Muscle of back (tissue), 10 donors: ENCODE data around the gene VARS1. TPM values are rescaled to one million over a fixed set of nuclear protein-coding genes. Genes with fewer than 3 reads are reported as not detected.

Experiments used
- polyA plus RNA-seq, 10 donors: library from polyadenylated mRNA; unstranded; fragments of 120-200 nt; gene quantifications; one replicate each; pipeline ENCODE4 v1.2.1, GENCODE V29; 2013; ENCODE audit not compliant: insufficient read length in 10 of 10

VARS1 gene
- polyA plus RNA-seq, 10 donors, result 42.0 to 63.0 (median 46.2) TPM

Other genes starting within 250 kb of the VARS1 start
- 1 to 10 TPM; 2.5 to 5.9 (median 3.9) TPM for gene ATP6V1G2, start 249.1 kb downstream of the VARS1 start, polyA plus RNA-seq
- gene NFKBIL1, start 248.1 kb downstream of the VARS1 start, polyA plus RNA-seq, result 10 to 100 TPM; 11.3 to 17.7 (median 14.4) TPM
- gene LTA, start 223.5 kb downstream of the VARS1 start, polyA plus RNA-seq, result under 1 TPM in 6 of 10 donors, not detected in 4; 0.12 to 0.91 (median 0.21) TPM
- gene TNF, start 220.2 kb downstream of the VARS1 start, polyA plus RNA-seq, result 1 to 10 TPM in 1 of 10 donors, under 1 TPM in 8, not detected in 1; 0.17 to 3.5 (median 0.29) TPM
- 10 to 100 TPM in 1 of 10 donors, 1 to 10 TPM in 6, under 1 TPM in 3; 0.67 to 32.2 (median 1.5) TPM for gene LTB, start 213.3 kb downstream of the VARS1 start, polyA plus RNA-seq
- 10 to 100 TPM in 1 of 10 donors, 1 to 10 TPM in 9; 4.1 to 10.9 (median 6.4) TPM for gene LST1, start 209.5 kb downstream of the VARS1 start, polyA plus RNA-seq
- gene NCR3, start 202.7 kb downstream of the VARS1 start, polyA plus RNA-seq, result under 1 TPM in 4 of 10 donors, not detected in 6; 0.20 to 0.59 (median 0.30) TPM
- gene AIF1, start 180.5 kb downstream of the VARS1 start, polyA plus RNA-seq, result 10 to 100 TPM; 15.1 to 35.2 (median 23.0) TPM
- 100 to 1,000 TPM; 112 to 149 (median 132) TPM for gene PRRC2A, start 175.0 kb downstream of the VARS1 start, polyA plus RNA-seq
- gene BAG6, start 143.1 kb downstream of the VARS1 start, polyA plus RNA-seq, result 100 to 1,000 TPM; 177 to 216 (median 198) TPM
- gene APOM, start 139.9 kb downstream of the VARS1 start, polyA plus RNA-seq, result 1 to 10 TPM; 2.6 to 5.7 (median 4.2) TPM
- gene C6orf47, start 135.0 kb downstream of the VARS1 start, polyA plus RNA-seq, result 10 to 100 TPM; 11.4 to 16.0 (median 13.4) TPM
- 10 to 100 TPM; 10.1 to 16.9 (median 12.2) TPM for gene GPANK1, start 130.8 kb downstream of the VARS1 start, polyA plus RNA-seq
- 100 to 1,000 TPM; 118 to 150 (median 138) TPM for gene CSNK2B, start 129.7 kb downstream of the VARS1 start, polyA plus RNA-seq
- gene LY6G5B, start 125.8 kb downstream of the VARS1 start, polyA plus RNA-seq, result 10 to 100 TPM in 6 of 10 donors, 1 to 10 TPM in 4; 5.6 to 24.0 (median 10.9) TPM
- gene LY6G5C, start 114.7 kb downstream of the VARS1 start, polyA plus RNA-seq, result 1 to 10 TPM in 9 of 10 donors, under 1 TPM in 1; 0.68 to 5.1 (median 2.4) TPM
- gene ABHD16A, start 92.4 kb downstream of the VARS1 start, polyA plus RNA-seq, result 10 to 100 TPM; 36.3 to 50.0 (median 39.2) TPM
- under 1 TPM in 3 of 10 donors, not detected in 7; 0.17 to 0.38 (median 0.20) TPM for gene LY6G6F, start 88.9 kb downstream of the VARS1 start, polyA plus RNA-seq
- 1 to 10 TPM in 1 of 10 donors, under 1 TPM in 5, not detected in 4; 0.42 to 1.1 (median 0.53) TPM for gene LY6G6D, start 80.4 kb downstream of the VARS1 start, polyA plus RNA-seq
- 1 to 10 TPM in 1 of 10 donors, under 1 TPM in 8, not detected in 1; 0.19 to 1.0 (median 0.38) TPM for gene LY6G6C, start 74.0 kb downstream of the VARS1 start, polyA plus RNA-seq
- gene MPIG6B, start 72.4 kb downstream of the VARS1 start, polyA plus RNA-seq, result 1 to 10 TPM in 3 of 10 donors, under 1 TPM in 7; 0.52 to 1.8 (median 0.82) TPM
- gene DDAH2, start 66.5 kb downstream of the VARS1 start, polyA plus RNA-seq, result 100 to 1,000 TPM in 8 of 10 donors, 10 to 100 TPM in 2; 87.3 to 135 (median 109) TPM
- gene CLIC1, start 59.2 kb downstream of the VARS1 start, polyA plus RNA-seq, result 100 to 1,000 TPM; 114 to 181 (median 138) TPM
- gene MSH5, start 55.7 kb downstream of the VARS1 start, polyA plus RNA-seq, result 10 to 100 TPM in 6 of 10 donors, 1 to 10 TPM in 4; 5.9 to 29.4 (median 13.5) TPM
- gene SAPCD1, start 33.1 kb downstream of the VARS1 start, polyA plus RNA-seq, result 10 to 100 TPM in 1 of 10 donors, 1 to 10 TPM in 9; 2.1 to 10.9 (median 3.0) TPM
- 1 to 10 TPM in 9 of 10 donors, under 1 TPM in 1; 0.88 to 3.3 (median 2.3) TPM for gene VWA7, start 18.4 kb downstream of the VARS1 start, polyA plus RNA-seq
- gene LSM2, start 11.2 kb upstream of the VARS1 start, polyA plus RNA-seq, result 10 to 100 TPM; 46.2 to 63.6 (median 58.9) TPM
- gene HSPA1L, start 19.5 kb upstream of the VARS1 start, polyA plus RNA-seq, result 1 to 10 TPM; 3.3 to 4.3 (median 3.9) TPM
- gene HSPA1A, start 19.8 kb upstream of the VARS1 start, polyA plus RNA-seq, result 100 to 1,000 TPM in 1 of 10 donors, 10 to 100 TPM in 9; 47.4 to 176 (median 71.8) TPM
- 100 to 1,000 TPM in 1 of 10 donors, 10 to 100 TPM in 9; 34.3 to 226 (median 55.8) TPM for gene HSPA1B, start 32.0 kb upstream of the VARS1 start, polyA plus RNA-seq
- 10 to 100 TPM; 15.3 to 19.4 (median 17.2) TPM for gene NEU1, start 67.1 kb upstream of the VARS1 start, polyA plus RNA-seq
- gene SLC44A4, start 83.2 kb upstream of the VARS1 start, polyA plus RNA-seq, result under 1 TPM in 8 of 10 donors, not detected in 2; 0.08 to 0.50 (median 0.29) TPM
- gene EHMT2, start 101.9 kb upstream of the VARS1 start, polyA plus RNA-seq, result 10 to 100 TPM; 23.3 to 40.1 (median 29.4) TPM
- gene ZBTB12, start 106.3 kb upstream of the VARS1 start, polyA plus RNA-seq, result 10 to 100 TPM in 4 of 10 donors, 1 to 10 TPM in 6; 7.9 to 16.2 (median 9.6) TPM
- gene C2, start 132.0 kb upstream of the VARS1 start, polyA plus RNA-seq, result 1 to 10 TPM; 3.5 to 9.1 (median 5.7) TPM
- gene CFB, start 150.3 kb upstream of the VARS1 start, polyA plus RNA-seq, result 1 to 10 TPM; 1.0 to 2.6 (median 1.6) TPM
- 10 to 100 TPM; 49.5 to 68.7 (median 64.3) TPM for gene NELFE, start 163.2 kb upstream of the VARS1 start, polyA plus RNA-seq
- 10 to 100 TPM; 17.9 to 35.1 (median 25.0) TPM for gene SKIC2, start 163.4 kb upstream of the VARS1 start, polyA plus RNA-seq
- gene DXO, start 176.4 kb upstream of the VARS1 start, polyA plus RNA-seq, result 10 to 100 TPM; 11.4 to 21.4 (median 15.4) TPM
- gene C4A, start 186.3 kb upstream of the VARS1 start, polyA plus RNA-seq, result 10 to 100 TPM in 5 of 10 donors, 1 to 10 TPM in 5; 6.2 to 21.3 (median 10.3) TPM
- 10 to 100 TPM in 9 of 10 donors, 1 to 10 TPM in 1; 8.7 to 25.9 (median 14.3) TPM for gene C4B, start 219.0 kb upstream of the VARS1 start, polyA plus RNA-seq
- 1 to 10 TPM in 2 of 10 donors, under 1 TPM in 8; 0.35 to 1.1 (median 0.58) TPM for gene CYP21A2, start 242.7 kb upstream of the VARS1 start, polyA plus RNA-seq